NCI-H774 (cell line): Measurements from ENCODE around the gene MEGF9.
"Not testable (repeated sequence)": the region's sequence is repeated elsewhere in the genome, so short reads cannot be mapped to it uniquely, and the experiment has no call there.

ENCODE experiments used
- DNase-seq: peaks from one replicate; lab custom pipeline; 2025; lab: John Stamatoyannopoulos, UW

Gene MEGF9

GRCh38 chr9:120571443-120572257 lies 142.6 kb downstream of the MEGF9 start:
- no peak for DNase-seq

GRCh38 chr9:120570296-120570695 lies 144.0 kb downstream of the MEGF9 start:
- no peak for DNase-seq

GRCh38 chr9:120569556-120569955 lies 144.7 kb downstream of the MEGF9 start:
- DNase-seq = no peak

GRCh38 chr9:120568816-120569215 lies 145.5 kb downstream of the MEGF9 start:
- no peak for DNase-seq

GRCh38 chr9:120567874-120568273 lies 146.4 kb downstream of the MEGF9 start:
- DNase-seq = no peak

- no peak for DNase-seq
Observed at GRCh38 chr9:120567081-120567480, 147.2 kb downstream of the MEGF9 start.

GRCh38 chr9:120564589-120564988 lies 149.7 kb downstream of the MEGF9 start:
- DNase-seq = no peak

GRCh38 chr9:120562861-120563443 lies 151.3 kb downstream of the MEGF9 start:
- DNase-seq = no peak

- DNase-seq = no peak
Observed at GRCh38 chr9:120561709-120562108, 152.6 kb downstream of the MEGF9 start.

- no peak for DNase-seq
Observed at GRCh38 chr9:120559546-120559945, 154.7 kb downstream of the MEGF9 start.

- DNase-seq = no peak
Observed at GRCh38 chr9:120558454-120558853, 155.8 kb downstream of the MEGF9 start.

GRCh38 chr9:120557205-120557604 lies 157.1 kb downstream of the MEGF9 start:
- DNase-seq = no peak

GRCh38 chr9:120556775-120557174 lies 157.5 kb downstream of the MEGF9 start:
- DNase-seq = no peak

GRCh38 chr9:120555839-120556238 lies 158.4 kb downstream of the MEGF9 start:
- DNase-seq = no peak

- not testable (repeated sequence) for DNase-seq
Observed at GRCh38 chr9:120552210-120552704, 162.0 kb downstream of the MEGF9 start.
